Aorta (tissue), 5 donors: ENCODE measurements around the gene CCNJL. TPM values are rescaled to one million over a fixed set of nuclear protein-coding genes. Genes with fewer than 3 reads are reported as not detected.

ENCODE experiments used
- ATAC-seq: fragments of 200-7000 bp; cut with Tn5 transposase; one replicate; pipeline ENCODE4 v1.9.1; 2022; ENCODE audit warnings: moderate library complexity; ENCODE audit not compliant: low FRiP score
- DNase-seq, 2 donors: peaks; one replicate each; pipeline ENCODE4 v3.0.0-alpha.2; 2020
- H3K27ac ChIP-seq, 2 donors: one replicate each; pipeline ENCODE4 v1.5.1; 2013; ENCODE audit warnings: low read length in 2 of 2, mild to moderate bottlenecking in 2 of 2, moderate library complexity in 2 of 2, control low read depth in 1 of 2, inconsistent platforms in 1 of 2, low read depth in 1 of 2
- H3K27me3 ChIP-seq, 2 donors: one replicate each; pipeline ENCODE4 v1.6.1; 2013; ENCODE audit warnings: control low read depth in 1 of 2, low read length in 1 of 2, mild to moderate bottlenecking in 1 of 2, moderate library complexity in 1 of 2; ENCODE audit not compliant: insufficient read depth in 2 of 2, control insufficient read depth in 1 of 2
- H3K36me3 ChIP-seq, 2 donors: one replicate each; pipeline ENCODE4 v1.6.1; 2013; ENCODE audit warnings: control low read depth in 1 of 2, low read length in 1 of 2, mild to moderate bottlenecking in 1 of 2; ENCODE audit not compliant: insufficient read depth in 2 of 2, control insufficient read depth in 1 of 2
- H3K4me1 ChIP-seq, 2 donors: one replicate each; pipeline ENCODE4 v1.6.1; 2013; ENCODE audit warnings: low read length in 2 of 2, control low read depth in 1 of 2, mild to moderate bottlenecking in 1 of 2, moderate library complexity in 1 of 2; ENCODE audit not compliant: insufficient read depth in 2 of 2, control insufficient read depth in 1 of 2
- H3K4me3 ChIP-seq, 2 donors: one replicate each; pipeline ENCODE4 v1.5.1; 2013; ENCODE audit warnings: low read length in 2 of 2, control low read depth in 1 of 2, mild to moderate bottlenecking in 1 of 2
- H3K9me3 ChIP-seq: one replicate; pipeline ENCODE4 v1.6.1; 2013; ENCODE audit warnings: mild to moderate bottlenecking, low read length; ENCODE audit not compliant: control insufficient read depth
- WGBS, 2 donors: extraction: QIAGEN DNeasy Blood & Tissue Kit; methylation state at CpG; one replicate each; pipeline ENCODE4 v1.1.7; 2013; 5-methylcytosine and 5-hydroxymethylcytosine counted together
- intact Hi-C, 2 donors: fragments of 100-400 bp; cut with DNase I; formaldehyde crosslinking; loops; one replicate each; pipeline versions ENCODE4 v1.14.2 to v1.15.0; 2022
- polyA plus RNA-seq, 2 donors: library from polyadenylated mRNA; stranded (reverse); fragments of 200-250 nt; gene quantifications; one replicate each; pipeline ENCODE4 v1.2.3, GENCODE V29; 2013
- total RNA-seq, 2 donors: library from RNA; stranded (reverse); fragmentation: NEBNext Ultra II Directional; extraction: Animal tissue kit (Norgen Biotek cat#: 25700); gene quantifications; one replicate each; pipeline ENCODE4 v1.2.1, GENCODE V29; 2021
- donor health status: healthy with polysubstance abuse.
- donor health status: Bipolar disorder and iron deficiency.
- donor health status: DM: no; HTN: no; CAD: no.
- donor health status: DM: no; HTN: no; CAD: no.
- donor health status: DM: yes; HTN: yes; CAD: no.

The CCNJL gene
- total and polyA plus RNA-seq, 4 donors: 0.18 to 3.5 (median 2.6) TPM; not detected in 1

DNA sequence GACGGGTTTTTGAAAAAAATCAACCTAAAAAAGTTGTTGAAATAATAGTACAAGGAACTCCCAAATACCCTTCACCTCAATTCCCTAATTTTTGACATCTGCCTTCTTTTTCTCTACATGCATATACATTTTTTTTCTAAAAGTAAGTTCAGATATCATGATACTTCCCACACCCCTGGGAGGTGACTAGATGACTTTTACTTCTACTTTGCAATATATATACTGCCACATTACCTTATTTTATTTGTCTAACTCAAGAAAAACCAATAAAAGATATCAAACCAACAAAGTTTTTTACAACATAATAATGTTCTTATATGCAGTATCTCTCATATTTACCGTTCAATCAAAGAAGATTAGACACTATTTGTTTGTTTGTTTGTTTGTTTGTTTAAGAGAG, 31.1 kb downstream of the CCNJL start:
- ATAC-seq: no peak
- WGBS, 2 donors: 90 to 91% methylated on average over 2 of the region's 2 CpGs
- DNase-seq: no peak
- intact Hi-C loops: no loop called here
- Histone ChIP-seq H3K4me1 (no peaks in the 10 kb centered on the region), H3K4me3 (no peak overlapping the region), H3K36me3 (no peaks in the 10 kb centered on the region), H3K27me3 (no peaks in the 10 kb centered on the region), H3K9me3 (no peaks in the 10 kb centered on the region), H3K27ac (no peak overlapping the region)

DNA sequence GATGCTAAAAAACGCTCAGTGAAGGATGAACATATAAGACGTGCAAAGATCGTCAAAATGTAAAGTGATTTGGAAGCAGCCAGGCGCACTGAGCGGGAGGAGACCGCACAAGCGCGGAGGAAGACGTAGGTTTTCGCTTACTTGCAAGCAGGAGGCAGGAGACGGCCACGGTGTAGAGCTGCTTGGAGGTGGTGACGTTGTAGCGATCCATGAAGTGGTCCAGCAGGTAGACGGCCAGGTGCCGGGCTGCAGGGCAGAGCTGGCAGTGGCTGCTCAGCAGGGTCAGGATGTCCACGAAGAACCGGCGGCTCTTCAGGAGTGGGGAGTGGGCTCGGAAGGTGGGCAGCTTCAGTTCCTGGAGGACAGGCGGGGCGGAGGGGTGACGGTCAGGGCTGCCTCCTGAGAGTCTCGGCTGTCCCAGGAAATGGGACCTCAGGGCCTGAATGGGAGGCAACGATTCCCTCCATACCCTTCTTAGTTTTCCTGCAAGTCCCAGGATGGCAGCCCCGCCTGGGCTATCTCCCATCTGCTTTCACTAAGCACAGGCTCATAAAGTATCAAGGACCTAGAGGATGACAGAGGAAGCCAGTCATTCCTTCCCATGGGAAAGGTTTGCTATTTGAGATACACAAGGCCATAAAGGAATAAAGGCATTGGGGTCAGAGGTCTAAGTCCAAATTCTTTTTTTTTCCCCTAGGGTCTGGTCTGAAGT, 31.8 kb downstream of the CCNJL start:
- Histone ChIP-seq H3K9me3 (no peaks in the 10 kb centered on the region), H3K27ac (no peak overlapping the region), H3K36me3 (no peaks in the 10 kb centered on the region), H3K4me3 (no peak overlapping the region), H3K4me1 (no peaks in the 10 kb centered on the region), H3K27me3 (no peaks in the 10 kb centered on the region)
- intact Hi-C loops: no loop called here
- 95 to 96% methylated on average over 26 of the region's 26 CpGs for WGBS, 2 donors
- ATAC-seq: no peak
- no peak for DNase-seq

DNA sequence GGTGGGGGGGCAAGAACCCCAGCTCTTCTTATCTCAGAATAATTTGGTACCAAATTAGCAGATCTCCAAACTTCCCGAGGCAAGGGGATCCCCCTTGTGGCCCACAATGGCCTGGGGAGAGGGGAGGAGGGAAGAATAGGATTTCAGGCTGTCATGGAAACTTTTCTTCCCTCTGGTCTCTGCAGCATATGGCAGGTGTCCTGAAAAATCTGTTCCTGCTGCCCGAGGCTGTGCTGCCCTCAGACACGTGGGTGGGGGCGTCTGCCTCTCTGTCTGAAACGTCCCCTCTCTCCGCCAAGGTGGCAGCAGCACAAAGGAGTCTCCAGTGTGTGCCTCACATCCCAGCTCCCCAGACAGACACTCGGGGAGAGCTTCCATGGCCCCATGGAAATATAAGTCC, 34.0 kb downstream of the CCNJL start:
- DNase-seq (no peak), ATAC-seq (no peak)
- H3K27me3 ChIP-seq: no peaks in the 10 kb centered on the region
- H3K4me1 ChIP-seq: no peaks in the 10 kb centered on the region
- H3K9me3 ChIP-seq: no peaks in the 10 kb centered on the region
- H3K27ac ChIP-seq: no peak overlapping the region
- WGBS, 2 donors: 52 to 53% methylated on average over 7 of the region's 7 CpGs
- H3K4me3 ChIP-seq: no peak overlapping the region
- intact Hi-C loops: no loop called here
- no peaks in the 10 kb centered on the region for H3K36me3 ChIP-seq

DNA sequence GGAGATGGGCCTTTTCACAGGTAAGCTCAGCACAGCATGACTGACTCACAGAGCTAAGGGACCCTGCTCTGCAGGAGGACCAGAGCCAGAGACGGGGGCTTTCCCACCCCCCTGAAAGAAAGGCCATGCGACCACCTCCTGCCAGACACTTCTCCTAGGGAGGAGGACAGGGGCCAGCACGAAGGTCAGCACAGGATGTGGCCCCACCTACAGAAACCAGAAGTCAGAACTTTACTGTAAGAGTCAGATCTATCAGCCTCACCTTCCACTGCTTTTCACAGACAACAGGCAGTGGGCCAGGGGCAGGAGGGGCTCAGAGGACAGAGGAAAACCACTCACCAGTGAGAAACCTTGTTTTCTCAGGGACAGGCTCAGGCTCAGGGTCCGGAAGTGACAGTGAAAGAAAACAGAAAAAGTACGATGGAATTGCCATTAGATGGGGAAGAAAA, 37.9 kb downstream of the CCNJL start:
- intact Hi-C loops: no loop called here
- WGBS, 2 donors: 73 to 81% methylated on average over 5 of the region's 5 CpGs
- ATAC-seq: no peak

DNA sequence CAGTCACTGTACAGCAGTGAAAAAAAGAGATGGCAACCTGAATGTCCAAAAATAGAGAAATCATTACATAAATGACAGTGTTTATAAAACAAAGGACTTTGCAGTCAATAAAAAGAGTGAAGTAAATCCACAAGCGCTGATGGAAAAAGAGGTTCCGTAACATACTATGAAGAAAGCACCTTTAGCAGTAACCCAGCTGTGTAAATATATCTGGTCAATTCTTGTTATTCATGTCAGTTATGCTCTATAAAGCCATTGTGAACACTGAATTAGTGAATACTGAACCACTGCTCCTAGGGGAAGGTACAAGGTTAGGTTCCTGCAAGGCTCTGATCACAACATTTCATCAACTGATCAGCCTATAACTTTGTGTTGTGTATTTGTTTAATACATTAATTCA, 39.5 kb downstream of the CCNJL start:
- 95 to 99% methylated on average over 2 of the region's 2 CpGs for WGBS, 2 donors
- no peaks in the 10 kb centered on the region for H3K4me1 ChIP-seq
- H3K9me3 ChIP-seq: no peaks in the 10 kb centered on the region
- H3K36me3 ChIP-seq: no peaks in the 10 kb centered on the region
- no peak for DNase-seq
- no peak for ATAC-seq
- no peak overlapping the region for H3K27ac ChIP-seq
- intact Hi-C loops: no loop called here
- H3K27me3 ChIP-seq: no peaks in the 10 kb centered on the region
- no peak overlapping the region for H3K4me3 ChIP-seq

More for the DNA sequence above, 37.9 kb downstream of the CCNJL start:
- no peak for DNase-seq
- Histone ChIP-seq H3K9me3 (no peaks in the 10 kb centered on the region), H3K4me3 (no peak overlapping the region), H3K27ac (no peak overlapping the region), H3K27me3 (no peaks in the 10 kb centered on the region), H3K4me1 (no peaks in the 10 kb centered on the region), H3K36me3 (no peaks in the 10 kb centered on the region)

DNA sequence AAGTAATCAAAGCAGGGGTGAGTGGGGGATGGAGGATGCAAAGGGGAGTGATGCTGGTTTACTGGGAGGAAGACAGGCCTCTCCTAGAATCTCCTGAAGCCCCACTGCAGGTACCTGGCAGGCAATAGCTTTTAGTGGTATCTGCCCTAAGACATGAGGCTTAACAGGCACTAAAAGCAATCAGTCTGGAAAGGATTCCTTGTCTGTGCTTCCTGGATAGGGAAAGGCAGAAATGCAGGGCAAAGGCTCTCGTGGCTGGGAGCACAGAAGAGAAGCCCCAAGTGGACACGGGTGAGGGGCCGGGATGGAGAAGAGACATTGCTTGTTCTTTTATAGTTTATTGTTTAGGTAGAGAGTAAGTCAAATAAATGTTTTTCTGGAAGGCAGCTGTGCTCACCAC, 40.1 kb downstream of the CCNJL start:
- no peak overlapping the region for H3K4me3 ChIP-seq
- H3K9me3 ChIP-seq: no peaks in the 10 kb centered on the region
- no peaks in the 10 kb centered on the region for H3K4me1 ChIP-seq
- WGBS, 2 donors: 85 to 86% methylated on average over 3 of the region's 3 CpGs
- ATAC-seq (no peak), DNase-seq (no peak)
- H3K27me3 ChIP-seq: no peaks in the 10 kb centered on the region
- no peaks in the 10 kb centered on the region for H3K36me3 ChIP-seq
- intact Hi-C loops: no loop called here
- no peak overlapping the region for H3K27ac ChIP-seq

DNA sequence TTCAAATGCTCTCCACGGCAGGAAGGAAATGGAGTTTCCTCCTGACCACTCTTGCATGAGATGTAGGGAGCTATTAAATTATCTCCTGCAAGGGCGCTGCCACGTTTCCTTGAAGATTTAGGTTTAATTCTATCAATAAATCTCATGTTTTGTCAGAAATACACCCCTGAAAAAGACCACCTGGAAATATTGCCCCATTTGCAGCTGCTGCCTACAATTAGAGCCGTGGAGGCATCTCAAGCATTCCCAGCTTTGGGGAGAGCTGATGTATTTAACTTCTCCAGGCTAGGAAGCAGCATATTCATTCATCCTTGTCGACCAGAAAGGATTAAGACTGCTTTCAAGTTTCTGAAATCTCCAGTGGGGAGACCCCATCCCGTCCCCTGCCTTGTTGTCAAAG, 40.5 kb downstream of the CCNJL start:
- intact Hi-C loops: no loop called here
- WGBS, 2 donors: 74 to 77% methylated on average over 6 of the region's 6 CpGs
- Histone ChIP-seq H3K27me3 (no peaks in the 10 kb centered on the region), H3K9me3 (no peaks in the 10 kb centered on the region), H3K27ac (no peak overlapping the region), H3K36me3 (no peaks in the 10 kb centered on the region), H3K4me1 (no peaks in the 10 kb centered on the region), H3K4me3 (no peak overlapping the region)
- ATAC-seq (no peak), DNase-seq (no peak)

- H3K9me3 ChIP-seq: no peaks in the 10 kb centered on the region
- no peak for DNase-seq
- no peak overlapping the region for H3K4me3 ChIP-seq
- WGBS, 2 donors: 35 to 44% methylated on average over 8 of the region's 8 CpGs
- no peak for ATAC-seq
- intact Hi-C loops: no loop called here
- no peaks in the 10 kb centered on the region for H3K4me1 ChIP-seq
- no peaks in the 10 kb centered on the region for H3K36me3 ChIP-seq
- H3K27ac ChIP-seq: no peak overlapping the region
- H3K27me3 ChIP-seq: no peaks in the 10 kb centered on the region
Measured at GRCh38 chr5:160271396-160271795, 41.0 kb downstream of the CCNJL start.

DNA sequence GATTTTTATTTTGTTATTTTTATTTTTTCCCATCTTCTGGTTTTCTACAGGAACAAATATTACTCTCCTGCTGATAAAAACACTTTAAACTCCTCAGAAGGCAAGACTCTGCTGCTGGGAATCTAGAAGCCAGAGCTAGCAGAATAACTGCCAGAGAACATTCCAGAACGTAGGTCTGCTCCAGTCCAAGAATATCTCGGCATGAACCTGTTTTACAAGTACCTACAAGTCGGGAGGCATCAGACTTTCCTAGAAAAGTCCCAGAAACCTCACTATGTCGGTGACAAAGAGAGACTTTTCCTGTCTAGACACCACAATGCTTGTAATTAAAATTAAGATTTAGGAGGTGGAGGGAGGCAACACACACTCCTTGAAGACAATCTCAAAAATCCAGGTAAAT, 41.7 kb downstream of the CCNJL start:
- no peaks in the 10 kb centered on the region for H3K36me3 ChIP-seq
- ATAC-seq: no peak
- no peak overlapping the region for H3K4me3 ChIP-seq
- intact Hi-C loops: no loop called here
- no peaks in the 10 kb centered on the region for H3K4me1 ChIP-seq
- no peak overlapping the region for H3K27ac ChIP-seq
- H3K9me3 ChIP-seq: no peaks in the 10 kb centered on the region
- no peak for DNase-seq
- H3K27me3 ChIP-seq: no peaks in the 10 kb centered on the region
- 7 to 11% methylated on average over 4 of the region's 4 CpGs for WGBS, 2 donors
